WTC11 (cell line): Measurements from ENCODE around the gene TUG1.

ENCODE experiments used
- AR ChIP-seq: fragments of 250-450 bp; sonication (Bioruptor Pico); IDR thresholded peaks from 2 replicates; pipeline ENCODE4 v1.9.0; 2021; ENCODE audit warnings: mild to moderate bottlenecking
- CTCF ChIP-seq: fragments of 200-600 bp; IDR thresholded peaks from 2 replicates; pipeline ENCODE4 v1.8.0; 2022; ENCODE audit warnings: antibody characterized with exemption
- PRDM15 ChIP-seq: sonication (generic); formaldehyde crosslinking; IDR thresholded peaks from 2 replicates; pipeline ENCODE4 v1.8.0; 2022; ENCODE audit warnings: missing genetic modification reagents
- USF1 ChIP-seq: sonication (generic); formaldehyde crosslinking; IDR thresholded peaks from 2 replicates; pipeline ENCODE4 v1.8.0; 2022; ENCODE audit warnings: mild to moderate bottlenecking, missing genetic modification reagents
- USF2 ChIP-seq: sonication (generic); formaldehyde crosslinking; IDR thresholded peaks from 2 replicates; pipeline ENCODE4 v1.8.1; 2023; ENCODE audit warnings: mild to moderate bottlenecking, missing genetic modification reagents, moderate library complexity

- TF ChIP-seq USF2 (CRISPR knock-in tag) = no peak
- TF ChIP-seq USF1 = no peak
- TF ChIP-seq CTCF = no peak
- TF ChIP-seq PRDM15 (CRISPR knock-in tag) = no peak
- TF ChIP-seq AR = no peak
Measured at GRCh38 chr22:30944986-30945385, 24.1 kb upstream of the TUG1 start.
